Natural killer cell (primary cell): ENCODE results near the gene POU5F1. TPM values are rescaled to one million over a fixed set of nuclear protein-coding genes. Genes with fewer than 3 reads are reported as not detected.

Source experiments
- ATAC-seq, 3 donors: fragments of 150-1000 bp in 2 of 3; fragments of 200-7000 bp in 1 of 3; cut with Tn5 transposase; 1 replicate in 1 of 3; 2 replicates in 2 of 3; pipeline ENCODE4 v1.10.0; 2021; ENCODE audit warnings: mild to moderate bottlenecking in 2 of 3, moderate library complexity in 2 of 3
- DNase-seq, 2 donors: peaks; one replicate each; pipeline versions ENCODE4 v3.0.0 to v3.0.0-alpha.2; 2013 to 2021; ENCODE audit warnings: mixed read lengths in 1 of 2
- H3K27ac ChIP-seq: one replicate; pipeline ENCODE4 v1.5.1; 2013; ENCODE audit warnings: mild to moderate bottlenecking, low read length
- H3K27me3 ChIP-seq: one replicate; pipeline ENCODE4 v1.6.1; 2013; ENCODE audit warnings: low read length; ENCODE audit not compliant: control insufficient read depth, insufficient read depth
- H3K36me3 ChIP-seq: one replicate; pipeline ENCODE4 v1.6.1; 2013; ENCODE audit warnings: low read length; ENCODE audit not compliant: control insufficient read depth, insufficient read depth
- H3K4me1 ChIP-seq: one replicate; pipeline ENCODE4 v1.6.1; 2013; ENCODE audit warnings: low read length; ENCODE audit not compliant: control insufficient read depth, insufficient read depth
- H3K4me3 ChIP-seq: one replicate; pipeline ENCODE4 v1.5.1; 2013; ENCODE audit warnings: low read length
- H3K9me3 ChIP-seq: one replicate; pipeline ENCODE4 v1.6.1; 2013; ENCODE audit warnings: low read length; ENCODE audit not compliant: control insufficient read depth, insufficient read depth
- H3K27ac Mint-ChIP-seq, 2 donors: one replicate each; pipeline ENCODE4 v1.8.0; 2022; ENCODE audit warnings: mild to moderate bottlenecking in 2 of 2, mixed read lengths in 2 of 2, moderate library complexity in 1 of 2
- H3K27me3 Mint-ChIP-seq, 2 donors: one replicate each; pipeline ENCODE4 v1.8.0; 2022; ENCODE audit warnings: low read depth in 2 of 2, mixed read lengths in 2 of 2
- H3K36me3 Mint-ChIP-seq: one replicate; pipeline ENCODE4 v1.8.0; 2022; ENCODE audit warnings: mixed read lengths
- H3K4me1 Mint-ChIP-seq, 2 donors: one replicate each; pipeline ENCODE4 v1.8.0; 2022; ENCODE audit warnings: mixed read lengths in 2 of 2
- H3K4me3 Mint-ChIP-seq: one replicate; pipeline ENCODE4 v1.8.0; 2022; ENCODE audit warnings: mild to moderate bottlenecking, moderate library complexity, mixed read lengths
- H3K9me3 Mint-ChIP-seq, 2 donors: one replicate each; pipeline ENCODE4 v1.8.0; 2022; ENCODE audit warnings: mixed read lengths in 2 of 2
- WGBS: methylation state at CpG from one replicate; pipeline ENCODE4 v1.1.7; 2013; ENCODE audit warnings: missing lambda C conversion rate; ENCODE audit not compliant: insufficient coverage; 5-methylcytosine and 5-hydroxymethylcytosine counted together
- intact Hi-C: fragments of 100-400 bp; cut with micrococcal nuclease; formaldehyde crosslinking; loops from one replicate; pipeline ENCODE4 v1.14.2; 2022
- total RNA-seq, 4 donors: library from RNA; stranded (reverse); fragments of 120-200 nt in 1 of 4; gene quantifications; one replicate each; pipeline versions ENCODE4 v1.2.3 to v1.2.4, GENCODE V29; 2013 to 2022
- TF ChIP-seq, protein P1 (sequence below): fragments of 200-600 bp; IDR thresholded peaks from one replicate; pipeline ENCODE4 v1.8.0; 2022; ENCODE audit warnings: antibody characterized with exemption

The POU5F1 gene
- total RNA-seq, 3 donors from 2014 or later (not counting 1 experiment from before 2014, with no cell fraction given): not detected

DNA sequence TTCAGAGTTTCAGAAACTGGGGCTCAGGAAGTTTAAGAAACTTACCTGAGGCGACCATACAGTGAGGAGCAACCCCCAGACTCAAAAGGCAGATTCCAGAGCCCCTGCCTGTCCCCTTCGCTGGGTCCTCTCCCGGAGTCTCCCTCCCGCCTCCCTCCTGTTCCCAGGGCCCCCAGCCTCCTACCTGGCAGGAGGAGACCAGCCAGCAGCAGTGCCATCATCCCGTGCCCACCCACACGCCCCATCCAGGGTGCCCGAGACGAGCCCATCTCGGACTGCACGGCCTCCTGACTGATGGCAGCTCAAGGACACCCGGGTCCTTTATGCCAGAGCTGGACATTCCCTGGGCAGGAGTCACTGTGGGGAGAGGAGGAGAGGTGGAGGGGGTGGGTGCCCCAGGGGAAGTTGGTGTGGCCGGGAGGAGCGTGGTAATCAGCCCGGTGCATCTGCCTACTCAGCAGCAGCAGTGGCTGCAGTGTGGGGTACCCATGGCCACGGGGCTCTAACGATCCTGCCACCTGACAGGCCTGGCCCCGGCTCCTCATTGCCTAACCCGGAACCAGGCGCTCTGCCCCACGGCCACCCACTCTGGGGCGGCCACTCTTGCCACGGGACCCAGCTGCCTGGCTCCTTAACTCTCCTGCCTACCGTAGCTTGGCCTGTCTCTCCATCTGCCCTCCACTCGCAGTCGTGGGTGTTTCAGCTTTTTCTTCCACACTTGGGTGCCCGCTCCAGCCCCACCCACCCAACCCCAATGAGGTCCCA, 50.1 kb downstream of the POU5F1 start, which contains the start of gene CDSN:
CDSN (minus strand) TSS at position 296 of the 765 bp plus-strand sequence; CDS start at position 269, 27 bp downstream.
- Histone ChIP-seq H3K27ac (no peak within 1 kb of the TSS), H3K4me1 (no peaks in the 10 kb centered on the region), H3K9me3 (no peaks in the 10 kb centered on the region), H3K27me3 (no peaks in the 10 kb centered on the region), H3K4me3 (no peak within 1 kb of the TSS), H3K36me3 (no peaks in the 10 kb centered on the region)
- no peaks in the 10 kb centered on the region for H3K4me1 Mint-ChIP-seq
- no peak within 1 kb of the TSS for H3K27ac Mint-ChIP-seq
- H3K9me3 Mint-ChIP-seq: no peaks in the 10 kb centered on the region
- ATAC-seq: no peak
- DNase-seq: no peak
- TF ChIP-seq, protein P1, sequence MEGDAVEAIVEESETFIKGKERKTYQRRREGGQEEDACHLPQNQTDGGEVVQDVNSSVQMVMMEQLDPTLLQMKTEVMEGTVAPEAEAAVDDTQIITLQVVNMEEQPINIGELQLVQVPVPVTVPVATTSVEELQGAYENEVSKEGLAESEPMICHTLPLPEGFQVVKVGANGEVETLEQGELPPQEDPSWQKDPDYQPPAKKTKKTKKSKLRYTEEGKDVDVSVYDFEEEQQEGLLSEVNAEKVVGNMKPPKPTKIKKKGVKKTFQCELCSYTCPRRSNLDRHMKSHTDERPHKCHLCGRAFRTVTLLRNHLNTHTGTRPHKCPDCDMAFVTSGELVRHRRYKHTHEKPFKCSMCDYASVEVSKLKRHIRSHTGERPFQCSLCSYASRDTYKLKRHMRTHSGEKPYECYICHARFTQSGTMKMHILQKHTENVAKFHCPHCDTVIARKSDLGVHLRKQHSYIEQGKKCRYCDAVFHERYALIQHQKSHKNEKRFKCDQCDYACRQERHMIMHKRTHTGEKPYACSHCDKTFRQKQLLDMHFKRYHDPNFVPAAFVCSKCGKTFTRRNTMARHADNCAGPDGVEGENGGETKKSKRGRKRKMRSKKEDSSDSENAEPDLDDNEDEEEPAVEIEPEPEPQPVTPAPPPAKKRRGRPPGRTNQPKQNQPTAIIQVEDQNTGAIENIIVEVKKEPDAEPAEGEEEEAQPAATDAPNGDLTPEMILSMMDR: no peak
- 70% methylated on average over 26 of the region's 26 CpGs for WGBS
- H3K27me3 Mint-ChIP-seq: peaks cover 16 to 22% of the 10 kb centered on the region in 2 donors
- no peak within 1 kb of the TSS for H3K4me3 Mint-ChIP-seq
- intact Hi-C loops: no loop called here
- H3K36me3 Mint-ChIP-seq: no peaks in the 10 kb centered on the region

DNA sequence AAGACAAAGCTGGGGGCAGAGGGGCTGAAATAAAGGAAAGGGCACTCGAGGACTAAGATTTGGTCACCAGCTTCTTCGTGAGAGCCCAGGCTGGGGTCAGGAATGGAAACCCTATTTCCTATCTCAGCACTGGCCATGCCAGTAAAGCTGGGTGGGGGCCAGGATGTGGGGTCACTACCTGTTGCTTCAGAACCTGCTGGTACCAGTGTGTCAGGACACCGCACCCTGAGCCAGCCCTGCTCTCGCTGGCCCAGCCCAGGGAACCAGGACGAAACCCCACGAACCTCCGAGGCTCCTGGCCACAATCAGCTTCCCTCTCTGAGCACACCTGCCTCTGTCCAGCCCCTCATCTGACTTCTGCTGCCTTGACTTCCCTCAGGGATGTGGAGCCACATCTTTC, 52.3 kb downstream of the POU5F1 start:
- Mint-ChIP-seq H3K36me3 (no peaks in the 10 kb centered on the region), H3K9me3 (no peaks in the 10 kb centered on the region), H3K4me3 (no peak overlapping the region), H3K4me1 (no peaks in the 10 kb centered on the region), H3K27ac (no peak overlapping the region), H3K27me3 (peaks cover 21 to 27% of the 10 kb centered on the region in 2 donors)
- ATAC-seq: no peak
- H3K4me1 ChIP-seq: no peaks in the 10 kb centered on the region
- TF ChIP-seq, protein P1: no peak
- no peaks in the 10 kb centered on the region for H3K9me3 ChIP-seq
- no peaks in the 10 kb centered on the region for H3K27me3 ChIP-seq
- no peak overlapping the region for H3K4me3 ChIP-seq
- no peak for DNase-seq
- WGBS: 71% methylated on average over 7 of the region's 7 CpGs
- intact Hi-C loops: no loop called here
- no peaks in the 10 kb centered on the region for H3K36me3 ChIP-seq
- no peak overlapping the region for H3K27ac ChIP-seq

DNA sequence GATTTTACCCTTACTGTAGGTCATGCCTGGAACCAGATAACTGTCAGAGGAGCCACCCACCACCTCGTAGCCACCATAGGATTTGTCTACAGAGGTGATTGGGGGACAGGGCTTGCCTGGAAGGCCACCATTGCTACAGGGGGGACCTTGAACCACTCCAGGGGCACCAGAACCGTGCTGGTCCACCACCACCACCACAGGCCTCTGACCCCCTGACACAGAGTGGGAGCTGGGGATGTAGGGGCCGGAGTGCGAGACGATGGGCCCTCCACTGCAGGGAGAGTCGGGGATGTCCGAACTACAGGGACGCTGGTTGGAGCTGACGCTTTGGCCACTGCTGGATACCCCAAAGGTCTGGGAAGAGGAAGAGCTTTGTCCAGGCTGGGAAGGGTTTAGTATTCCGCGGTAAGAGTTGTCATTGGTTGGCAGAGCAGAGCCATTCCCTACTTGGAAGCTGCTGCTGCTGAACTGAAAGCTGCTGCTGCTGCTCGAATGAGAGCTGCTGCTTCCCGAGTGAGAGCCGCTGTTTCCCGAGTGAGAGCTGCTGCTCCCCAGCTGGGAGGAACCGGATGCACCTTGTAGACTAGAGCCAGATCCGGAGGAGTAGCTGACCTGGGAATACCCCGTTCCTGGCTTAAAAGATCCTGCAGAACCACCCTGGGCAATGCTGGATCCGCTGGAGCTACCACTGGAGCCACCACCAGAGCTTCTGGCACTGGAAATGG, 53.7 kb downstream of the POU5F1 start:
- no peaks in the 10 kb centered on the region for H3K9me3 Mint-ChIP-seq

More for the DNA sequence above, 53.7 kb downstream of the POU5F1 start:
- no peak for DNase-seq
- Histone ChIP-seq H3K4me3 (no peak overlapping the region), H3K36me3 (no peaks in the 10 kb centered on the region), H3K27ac (no peak overlapping the region), H3K9me3 (no peaks in the 10 kb centered on the region), H3K4me1 (no peaks in the 10 kb centered on the region), H3K27me3 (no peaks in the 10 kb centered on the region)
- H3K36me3 Mint-ChIP-seq: no peaks in the 10 kb centered on the region
- intact Hi-C loops: no loop called here
- ATAC-seq: no peak
- H3K4me1 Mint-ChIP-seq: no peaks in the 10 kb centered on the region
- WGBS: 93% methylated on average over 18 of the region's 19 CpGs
- TF ChIP-seq, protein P1: no peak
- no peak overlapping the region for H3K4me3 Mint-ChIP-seq
- no peak overlapping the region for H3K27ac Mint-ChIP-seq
- peaks cover 22 to 34% of the 10 kb centered on the region in 2 donors for H3K27me3 Mint-ChIP-seq
